NCI-H82 treated with DMSO at 0.1 percent for 48 hours (cell line): ENCODE results near the gene TIE1.

Experiments used
- DNase-seq: peaks from one replicate; lab custom pipeline; 2025; ENCODE audit not compliant: unreplicated experiment; lab: John Stamatoyannopoulos, UW

The TIE1 gene

GRCh38 chr1:43311521-43311920 lies 10.7 kb downstream of the TIE1 start:
- no peak for DNase-seq

- DNase-seq: no peak
These were observed 11.4 kb downstream of the TIE1 start for GRCh38 chr1:43312212-43312623.

- no peak for DNase-seq
These were observed 12.1 kb downstream of the TIE1 start for GRCh38 chr1:43312663-43313515.

- no peak for DNase-seq
These were observed 13.0 kb downstream of the TIE1 start for GRCh38 chr1:43313771-43314170.

DNA sequence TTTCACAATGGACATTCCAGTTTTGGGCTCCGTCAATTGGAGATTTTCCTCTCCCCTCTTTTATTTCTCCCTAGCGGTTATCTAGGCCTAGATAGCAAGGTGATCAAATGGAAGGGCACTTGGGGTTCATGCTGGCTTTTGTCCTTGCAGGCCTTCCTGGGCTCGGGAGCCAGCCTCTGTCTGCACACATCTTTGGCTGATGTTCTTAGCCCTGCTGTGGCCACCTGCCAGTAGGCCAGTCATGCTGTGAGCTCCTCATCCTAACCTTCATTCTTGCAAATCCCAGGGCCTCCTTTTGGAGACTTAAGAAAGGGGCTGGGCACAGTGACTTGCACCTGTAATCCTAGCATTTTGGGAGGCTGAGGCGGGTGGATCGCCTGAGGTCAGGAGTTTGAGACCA lies 13.5 kb downstream of the TIE1 start:
- no peak for DNase-seq

DNA sequence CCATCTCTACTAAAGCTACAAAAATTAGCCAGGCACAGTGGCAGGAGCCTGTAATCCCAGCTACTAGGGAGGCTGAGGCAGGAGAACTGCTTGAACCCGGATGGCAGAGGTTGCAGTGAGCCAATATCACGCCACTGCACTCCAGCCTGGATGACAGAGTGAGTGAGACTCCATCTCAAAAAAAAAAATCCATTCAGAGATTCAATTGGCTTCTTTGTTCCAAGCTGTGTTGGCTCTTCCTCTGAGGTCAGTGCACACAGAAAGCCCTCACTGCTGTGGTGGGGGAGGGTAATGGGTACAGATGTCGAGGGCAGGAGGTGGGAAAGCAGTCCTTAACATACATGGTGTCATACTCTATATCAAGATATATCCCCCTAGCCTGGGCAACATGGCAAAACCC lies 14.7 kb downstream of the TIE1 start:
- DNase-seq: no peak

DNA sequence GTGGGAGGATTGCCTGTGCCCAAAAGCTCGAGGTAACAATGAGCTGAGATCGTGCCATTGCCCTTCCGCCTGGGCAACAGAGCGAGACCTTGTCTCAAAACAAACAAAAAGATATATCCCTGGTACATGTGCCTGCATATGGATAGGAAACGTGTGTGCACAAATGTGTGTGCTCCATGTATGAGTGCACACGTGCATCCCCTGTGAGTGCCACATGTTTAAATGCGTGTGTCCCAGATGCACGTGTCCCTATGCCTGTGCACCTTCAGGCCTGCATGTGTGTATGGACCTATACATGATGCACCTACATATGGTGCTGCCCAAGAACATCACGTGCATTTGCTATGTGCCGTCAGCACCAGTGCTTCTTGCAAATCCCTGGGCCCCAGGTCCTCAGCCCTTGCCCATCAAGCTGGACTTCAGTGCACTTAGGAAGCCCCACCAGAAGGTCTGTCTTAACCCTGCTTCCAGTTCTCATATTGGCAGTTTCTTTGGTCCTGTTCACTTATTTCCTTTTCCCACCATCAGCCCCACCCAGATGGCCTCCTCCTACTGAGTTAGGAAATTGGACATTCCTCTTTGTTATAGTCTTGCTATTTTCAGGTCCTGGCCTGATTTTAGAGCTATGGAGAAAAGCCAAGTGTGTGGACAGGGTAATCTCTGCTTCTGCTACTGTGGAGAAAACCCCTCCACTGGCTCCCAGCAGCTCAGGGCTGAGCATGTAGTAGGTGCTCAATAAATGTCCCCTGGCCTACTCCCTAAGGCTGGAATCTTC lies 15.4 kb downstream of the TIE1 start:
- DNase-seq: no peak

- no peak for DNase-seq
These were observed 16.1 kb downstream of the TIE1 start for GRCh38 chr1:43316738-43317520.

GRCh38 chr1:43317817-43318471 lies 17.2 kb downstream of the TIE1 start:
- no peak for DNase-seq

GRCh38 chr1:43318831-43319230 lies 18.0 kb downstream of the TIE1 start:
- DNase-seq: no peak

GRCh38 chr1:43319288-43319687 lies 18.5 kb downstream of the TIE1 start:
- DNase-seq: no peak

GRCh38 chr1:43319766-43320165 lies 19.0 kb downstream of the TIE1 start:
- DNase-seq: no peak

- no peak for DNase-seq
These were observed 20.6 kb downstream of the TIE1 start for GRCh38 chr1:43321331-43321891.

DNA sequence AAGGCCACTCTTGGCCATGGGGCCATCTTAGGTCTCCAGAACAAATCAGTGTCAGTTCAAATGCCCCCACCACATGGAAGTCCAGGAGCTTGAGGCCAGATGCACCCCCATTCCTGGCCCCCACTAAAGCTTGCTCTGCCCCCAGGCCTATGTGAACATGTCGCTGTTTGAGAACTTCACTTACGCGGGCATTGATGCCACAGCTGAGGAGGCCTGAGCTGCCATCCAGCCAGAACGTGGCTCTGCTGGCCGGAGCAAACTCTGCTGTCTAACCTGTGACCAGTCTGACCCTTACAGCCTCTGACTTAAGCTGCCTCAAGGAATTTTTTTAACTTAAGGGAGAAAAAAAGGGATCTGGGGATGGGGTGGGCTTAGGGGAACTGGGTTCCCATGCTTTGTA lies 21.7 kb downstream of the TIE1 start:
- no peak for DNase-seq

- no peak for DNase-seq
These were observed 24.0 kb downstream of the TIE1 start for GRCh38 chr1:43324810-43325209.

- DNase-seq: no peak
These were observed 24.6 kb downstream of the TIE1 start for GRCh38 chr1:43325381-43325780.

DNA sequence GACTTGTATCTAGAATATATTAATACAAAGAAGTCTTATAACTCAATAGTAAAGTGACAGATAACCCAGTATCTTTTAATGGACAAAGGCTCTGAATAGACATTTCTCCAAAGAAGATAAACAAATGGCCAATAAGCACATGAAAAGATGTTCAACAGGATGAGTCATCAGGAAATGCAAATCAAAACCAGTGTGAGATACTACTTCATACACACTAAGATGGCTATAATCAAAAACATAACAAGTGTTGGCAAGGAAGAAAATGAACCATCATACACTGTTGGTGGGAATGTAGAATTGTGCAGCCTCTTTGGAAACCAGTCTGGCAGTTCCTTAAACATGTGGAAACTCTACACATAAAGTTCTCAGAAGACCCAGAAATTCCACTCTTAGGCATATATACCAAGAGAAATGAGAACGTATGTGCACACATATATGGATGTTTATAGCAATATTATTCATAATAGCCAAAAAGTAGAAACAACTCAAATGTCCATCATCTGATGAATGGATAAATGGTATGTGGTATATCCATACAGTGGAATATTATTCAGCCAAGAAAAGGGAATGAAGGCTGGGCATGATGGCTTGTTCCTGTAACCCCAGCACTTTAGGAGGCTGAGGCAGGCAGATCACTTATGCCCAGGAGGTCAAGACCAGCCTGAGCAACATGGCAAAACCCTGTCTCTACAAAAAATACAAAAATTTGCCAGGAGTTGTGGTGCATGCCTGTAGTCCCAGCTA lies 26.9 kb downstream of the TIE1 start:
- DNase-seq: no peak

DNA sequence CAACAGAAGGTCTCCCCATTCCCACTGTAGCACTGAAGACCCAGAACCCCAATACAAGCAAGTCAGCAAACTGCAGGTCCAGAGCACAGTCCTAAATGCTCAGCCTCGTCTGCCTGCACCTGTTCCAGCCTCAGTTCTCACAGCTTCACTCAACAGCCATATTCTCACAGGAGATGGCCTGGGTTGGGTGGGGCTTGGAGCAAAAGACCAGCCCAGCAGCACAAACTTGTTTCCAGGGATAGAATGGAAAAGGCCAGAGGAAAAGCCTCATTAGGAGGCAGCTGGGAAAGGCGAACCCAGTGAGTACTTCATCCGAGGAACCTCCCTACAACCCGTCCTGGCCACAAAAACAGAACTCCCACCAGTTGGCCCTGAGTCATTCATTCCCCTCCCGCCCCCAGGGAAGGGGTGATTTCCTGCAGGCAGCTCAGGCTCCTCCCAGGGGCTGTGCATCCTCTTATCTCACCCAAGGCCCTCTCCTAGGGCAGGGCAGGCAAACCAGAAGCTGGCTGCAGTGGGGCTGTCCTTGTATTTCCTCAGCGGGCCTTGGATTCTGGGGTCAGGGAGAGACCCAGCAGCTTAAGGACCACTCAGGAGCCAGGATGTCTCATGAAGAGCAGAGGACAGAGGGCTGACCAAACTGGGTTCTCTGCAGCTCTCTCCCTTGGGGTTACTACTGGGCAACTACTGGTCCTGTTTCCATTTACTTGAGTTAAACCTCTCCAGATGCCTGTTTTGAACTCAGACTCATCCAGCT lies 29.4 kb downstream of the TIE1 start:
- DNase-seq: no peak

DNA sequence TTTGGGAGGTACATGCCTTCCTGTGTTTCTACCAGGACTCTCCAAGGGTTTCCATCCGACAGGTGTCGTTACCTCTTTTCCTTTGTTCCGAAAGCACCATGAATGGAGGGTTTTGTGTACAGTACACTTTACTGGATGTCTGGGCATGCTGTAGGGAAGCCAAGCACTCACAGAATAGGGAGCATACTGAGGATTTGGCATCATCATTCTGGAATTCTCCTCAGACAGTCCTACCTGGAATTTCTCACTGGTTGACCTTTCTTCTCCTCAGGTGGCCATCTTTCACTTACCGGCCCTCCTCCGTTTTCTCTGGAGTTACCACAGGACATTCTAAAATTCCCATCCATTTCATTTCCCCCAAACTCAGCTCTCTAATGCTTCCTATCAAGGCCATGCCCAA lies 30.9 kb downstream of the TIE1 start:
- no peak for DNase-seq
